ENCODE results near the gene TOP2A. TPM values are rescaled to one million over a fixed set of nuclear protein-coding genes. Genes with fewer than 3 reads are reported as not detected.

Gene TOP2A
- total and polyA plus RNA-seq, 9 of the 15 experiments (the other 6 are each of a cell fraction or from before 2014, with no cell fraction given) = 133 to 347 (median 259) TPM

DNA sequence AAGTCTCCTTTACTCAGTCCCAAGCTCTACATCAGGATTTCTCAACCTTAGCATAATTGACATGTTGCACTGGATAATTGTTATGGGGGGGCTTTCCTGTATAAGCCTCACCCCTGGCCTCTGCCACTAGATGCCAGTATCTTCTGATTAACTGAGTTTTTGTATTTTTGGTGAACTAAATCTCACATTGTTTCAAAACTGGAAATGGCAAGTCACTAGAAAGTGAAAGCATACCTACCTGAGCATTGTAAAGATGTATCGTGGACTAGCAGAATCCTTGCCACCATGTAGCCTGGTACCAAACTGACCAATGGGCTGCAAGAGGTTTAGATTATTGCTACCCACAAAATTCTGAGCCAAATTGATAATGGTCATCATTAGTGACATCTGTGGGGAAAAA is 15.0 kb downstream of the TOP2A start (continued):
- TF ChIP-seq, protein P1, sequence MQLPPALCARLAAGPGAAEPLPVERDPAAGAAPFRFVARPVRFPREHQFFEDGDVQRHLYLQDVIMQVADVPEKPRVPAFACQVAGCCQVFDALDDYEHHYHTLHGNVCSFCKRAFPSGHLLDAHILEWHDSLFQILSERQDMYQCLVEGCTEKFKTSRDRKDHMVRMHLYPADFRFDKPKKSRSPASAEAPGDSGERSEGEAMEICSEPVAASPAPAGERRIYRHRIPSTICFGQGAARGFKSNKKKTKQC (CRISPR knock-in tag; IDR thresholded peaks at IDR 0.05) = no peak
- TF ChIP-seq, protein P2, sequence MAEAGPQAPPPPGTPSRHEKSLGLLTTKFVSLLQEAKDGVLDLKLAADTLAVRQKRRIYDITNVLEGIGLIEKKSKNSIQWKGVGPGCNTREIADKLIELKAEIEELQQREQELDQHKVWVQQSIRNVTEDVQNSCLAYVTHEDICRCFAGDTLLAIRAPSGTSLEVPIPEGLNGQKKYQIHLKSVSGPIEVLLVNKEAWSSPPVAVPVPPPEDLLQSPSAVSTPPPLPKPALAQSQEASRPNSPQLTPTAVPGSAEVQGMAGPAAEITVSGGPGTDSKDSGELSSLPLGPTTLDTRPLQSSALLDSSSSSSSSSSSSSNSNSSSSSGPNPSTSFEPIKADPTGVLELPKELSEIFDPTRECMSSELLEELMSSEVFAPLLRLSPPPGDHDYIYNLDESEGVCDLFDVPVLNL (CRISPR knock-in tag; IDR thresholded peaks at IDR 0.05; ENCODE audit: low read depth) = no peak
- no peak for TF ChIP-seq ETS2 (tag; IDR thresholded peaks at IDR 0.05; ENCODE audit: borderline replicate concordance, poor library complexity, severe bottlenecking)

DNA sequence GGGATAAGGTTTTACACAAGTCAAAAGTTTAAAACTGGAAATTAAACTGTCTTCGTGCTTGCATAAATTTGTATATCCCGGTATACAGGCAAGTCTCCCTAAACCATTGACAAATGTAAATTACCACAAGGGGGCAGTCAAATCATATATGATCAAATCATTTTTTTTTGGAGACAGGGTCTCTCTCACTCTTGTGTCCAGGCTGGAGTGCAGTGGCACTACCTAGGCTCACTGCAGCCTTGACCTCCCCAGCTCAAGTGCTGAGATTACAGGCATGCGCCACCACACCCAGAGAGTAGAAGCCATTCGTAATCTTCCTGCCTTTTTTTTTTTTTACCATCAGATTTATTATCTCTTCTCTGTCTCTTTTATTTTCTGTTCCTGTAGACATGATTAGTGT is 18.5 kb downstream of the TOP2A start:
- H3K4me3 ChIP-seq = no peak overlapping the region
- ChIA-PET CTCF (ENCODE audit: low intra/inter-chr PET ratio) (interaction anchor here (0.6 to 2.8 kb wide), 9 partner anchors 33 to 392 kb away, joined by 3 to 24 read pairs (median 4); partner anchors contain the start of gene IGFBP4), POLR2A (interaction anchor here (0.6 kb wide), 1 partner anchor 18 kb away, joined by 3 read pairs; the partner anchor contains the start of gene TOP2A)
- intact Hi-C loops (cut with micrococcal nuclease) (no loop called here), in situ Hi-C loops (cut with MboI) (no loop called here)
- BruUV-seq (replicated peaks) = no TSS peak
- ATAC-seq (peak; percentile 84), DNase-seq (ENCODE audit: extremely low read depth in 1 of 4, low spot score in 3 of 4) (peak; percentile 26 to 66 (median 38)), FAIRE-seq (no peak)
- no peaks in the 10 kb centered on the region for H3K27me3 ChIP-seq (ENCODE audit: control insufficient read depth in 2 of 2, insufficient read depth in 2 of 2, low read length in 2 of 2)
- H3K4me1 ChIP-seq (replicated peaks in 1 of 2; ENCODE audit: control insufficient read depth in 2 of 2, insufficient read depth in 2 of 2, low read length in 2 of 2) = no peaks in the 10 kb centered on the region
- H4K20me1 ChIP-seq (replicated peaks; ENCODE audit: control insufficient read depth, insufficient read depth, low read length) = no peaks in the 10 kb centered on the region
- no peak overlapping the region for H3K4me2 ChIP-seq (ENCODE audit: insufficient read depth, low read length)
- H3K27ac ChIP-seq (ENCODE audit: extremely low read depth, low read depth, low read length) = no peak overlapping the region
- 83% methylated on average over 4 of the region's 4 CpGs for WGBS (ENCODE audit: insufficient coverage, low coverage, missing lambda C conversion rate)
- H2AFZ ChIP-seq (ENCODE audit: low read depth, low read length) = no peak overlapping the region
- no peaks in the 10 kb centered on the region for H3K79me2 ChIP-seq (ENCODE audit: control insufficient read depth, insufficient read depth, low read length)
- no peaks in the 10 kb centered on the region for H3K9me1 ChIP-seq (ENCODE audit: control insufficient read depth, insufficient read depth, low read length)
- H3K9me3 ChIP-seq (replicated peaks; ENCODE audit: control insufficient read depth, insufficient read depth, low read depth, low read length) = no peaks in the 10 kb centered on the region
- H3K9ac ChIP-seq (ENCODE audit: insufficient read depth in 1 of 2, low read depth in 2 of 2, low read length in 2 of 2) = no peak overlapping the region
- peaks cover 98% of the 10 kb centered on the region for H3K36me3 ChIP-seq (ENCODE audit: control insufficient read depth, insufficient read depth, low read length)
- TF ChIP-seq, protein P3, sequence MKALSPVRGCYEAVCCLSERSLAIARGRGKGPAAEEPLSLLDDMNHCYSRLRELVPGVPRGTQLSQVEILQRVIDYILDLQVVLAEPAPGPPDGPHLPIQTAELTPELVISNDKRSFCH (CRISPR knock-in tag; IDR thresholded peaks at IDR 0.05) = no peak
- TF ChIP-seq, protein P3 (tag; IDR thresholded peaks at IDR 0.05) = no peak
- TF ChIP-seq, protein P4, sequence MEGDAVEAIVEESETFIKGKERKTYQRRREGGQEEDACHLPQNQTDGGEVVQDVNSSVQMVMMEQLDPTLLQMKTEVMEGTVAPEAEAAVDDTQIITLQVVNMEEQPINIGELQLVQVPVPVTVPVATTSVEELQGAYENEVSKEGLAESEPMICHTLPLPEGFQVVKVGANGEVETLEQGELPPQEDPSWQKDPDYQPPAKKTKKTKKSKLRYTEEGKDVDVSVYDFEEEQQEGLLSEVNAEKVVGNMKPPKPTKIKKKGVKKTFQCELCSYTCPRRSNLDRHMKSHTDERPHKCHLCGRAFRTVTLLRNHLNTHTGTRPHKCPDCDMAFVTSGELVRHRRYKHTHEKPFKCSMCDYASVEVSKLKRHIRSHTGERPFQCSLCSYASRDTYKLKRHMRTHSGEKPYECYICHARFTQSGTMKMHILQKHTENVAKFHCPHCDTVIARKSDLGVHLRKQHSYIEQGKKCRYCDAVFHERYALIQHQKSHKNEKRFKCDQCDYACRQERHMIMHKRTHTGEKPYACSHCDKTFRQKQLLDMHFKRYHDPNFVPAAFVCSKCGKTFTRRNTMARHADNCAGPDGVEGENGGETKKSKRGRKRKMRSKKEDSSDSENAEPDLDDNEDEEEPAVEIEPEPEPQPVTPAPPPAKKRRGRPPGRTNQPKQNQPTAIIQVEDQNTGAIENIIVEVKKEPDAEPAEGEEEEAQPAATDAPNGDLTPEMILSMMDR (IDR thresholded peaks at IDR 0.05 in 2 of 3, conservative IDR thresholded peaks at IDR 0.05 in 1 of 3; ENCODE audit: insufficient read depth in 2 of 3, low read depth in 1 of 3, low read length in 3 of 3) = peak; percentile 32 to 58 (median 50); a peak in 5 of 6 replicates
- TF ChIP-seq NUFIP1 (IDR thresholded peaks at IDR 0.05; ENCODE audit: partially characterized antibody) (no peak), LEF1 (IDR thresholded peaks at IDR 0.05) (no peak), ZNF212 (CRISPR knock-in tag; IDR thresholded peaks at IDR 0.05) (no peak), ZBTB8A (IDR thresholded peaks at IDR 0.05; ENCODE audit: partially characterized antibody) (no peak), FOXJ2 (tag; IDR thresholded peaks at IDR 0.05) (no peak), RFX7 (CRISPR knock-in tag; IDR thresholded peaks at IDR 0.05) (no peak), RAD21 (CRISPR knock-in tag; conservative IDR thresholded peaks at IDR 0.05 in 1 of 2, IDR thresholded peaks at IDR 0.05 in 1 of 2) (peak; percentile 38 to 52), SMC3 (conservative IDR thresholded peaks at IDR 0.05; ENCODE audit: insufficient read depth, low read depth, low read length) (0 out of 2 replicates have a peak, but pooled peaks have one; percentile 5)
